ENCODE results near the gene PLAAT4.

PLAAT4 gene

DNA sequence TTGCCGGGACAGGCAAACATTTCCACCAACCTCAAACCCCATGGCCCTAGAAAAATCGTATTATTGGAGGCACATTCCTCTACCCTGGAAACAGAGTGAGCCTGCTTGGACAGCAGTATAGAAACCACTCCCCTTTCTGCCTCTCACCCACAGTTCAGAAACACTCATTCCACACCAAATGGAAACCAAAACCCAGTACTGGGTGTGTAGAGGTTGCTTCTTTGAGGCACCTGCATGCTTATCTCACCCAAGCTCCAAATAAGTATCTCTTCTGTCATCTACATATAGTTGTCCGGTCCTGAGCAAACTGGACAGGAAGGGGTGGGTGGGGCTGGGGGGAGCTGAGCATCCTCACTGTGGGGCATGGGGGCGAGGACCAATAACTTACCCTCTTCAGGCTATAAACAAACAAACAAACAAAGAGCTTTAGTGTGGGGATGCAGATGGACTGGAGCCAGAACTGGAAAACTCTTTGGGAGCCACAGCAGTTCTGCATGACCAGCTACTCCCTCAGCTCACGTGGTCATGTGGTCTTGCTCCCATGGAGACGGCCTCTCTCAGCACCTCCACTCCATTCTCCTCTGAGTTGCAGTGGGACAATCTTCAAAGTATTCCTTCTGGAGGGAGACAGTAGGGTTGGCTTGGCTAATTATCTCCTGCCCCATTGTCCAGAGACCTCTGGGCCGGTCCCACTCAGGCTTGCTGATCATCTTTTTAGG, 27.6 kb downstream of the PLAAT4 start:
- Histone ChIP-seq H3K79me2 (ENCODE audit: insufficient read depth, low read depth) (no peaks in the 10 kb centered on the region), H3K9ac (peak overlapping the region; percentile 52), H3K4me2 (peak overlapping the region; percentile 99), H3K4me1 (ENCODE audit: low read depth, poor library complexity, severe bottlenecking) (peaks cover 75% of the 10 kb centered on the region), H4K20me1 (ENCODE audit: insufficient read depth) (no peaks in the 10 kb centered on the region), H3K27me3 (ENCODE audit: insufficient read depth, low read depth) (no peaks in the 10 kb centered on the region), H3K36me3 (ENCODE audit: insufficient read depth) (no peaks in the 10 kb centered on the region), H3K4me3 (IDR thresholded peaks at IDR 0.05; ENCODE audit: insufficient read depth, low read depth, low read length) (no peak overlapping the region), H3K27ac (peak overlapping the region; percentile 88), H2AFZ (ENCODE audit: low read depth) (peak overlapping the region; percentile 46; the same call in 1 of the 2 replicates)
- TF ChIP-seq, protein P1, sequence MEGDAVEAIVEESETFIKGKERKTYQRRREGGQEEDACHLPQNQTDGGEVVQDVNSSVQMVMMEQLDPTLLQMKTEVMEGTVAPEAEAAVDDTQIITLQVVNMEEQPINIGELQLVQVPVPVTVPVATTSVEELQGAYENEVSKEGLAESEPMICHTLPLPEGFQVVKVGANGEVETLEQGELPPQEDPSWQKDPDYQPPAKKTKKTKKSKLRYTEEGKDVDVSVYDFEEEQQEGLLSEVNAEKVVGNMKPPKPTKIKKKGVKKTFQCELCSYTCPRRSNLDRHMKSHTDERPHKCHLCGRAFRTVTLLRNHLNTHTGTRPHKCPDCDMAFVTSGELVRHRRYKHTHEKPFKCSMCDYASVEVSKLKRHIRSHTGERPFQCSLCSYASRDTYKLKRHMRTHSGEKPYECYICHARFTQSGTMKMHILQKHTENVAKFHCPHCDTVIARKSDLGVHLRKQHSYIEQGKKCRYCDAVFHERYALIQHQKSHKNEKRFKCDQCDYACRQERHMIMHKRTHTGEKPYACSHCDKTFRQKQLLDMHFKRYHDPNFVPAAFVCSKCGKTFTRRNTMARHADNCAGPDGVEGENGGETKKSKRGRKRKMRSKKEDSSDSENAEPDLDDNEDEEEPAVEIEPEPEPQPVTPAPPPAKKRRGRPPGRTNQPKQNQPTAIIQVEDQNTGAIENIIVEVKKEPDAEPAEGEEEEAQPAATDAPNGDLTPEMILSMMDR (conservative IDR thresholded peaks at IDR 0.05; ENCODE audit: low read depth, low read length): no peak

DNA sequence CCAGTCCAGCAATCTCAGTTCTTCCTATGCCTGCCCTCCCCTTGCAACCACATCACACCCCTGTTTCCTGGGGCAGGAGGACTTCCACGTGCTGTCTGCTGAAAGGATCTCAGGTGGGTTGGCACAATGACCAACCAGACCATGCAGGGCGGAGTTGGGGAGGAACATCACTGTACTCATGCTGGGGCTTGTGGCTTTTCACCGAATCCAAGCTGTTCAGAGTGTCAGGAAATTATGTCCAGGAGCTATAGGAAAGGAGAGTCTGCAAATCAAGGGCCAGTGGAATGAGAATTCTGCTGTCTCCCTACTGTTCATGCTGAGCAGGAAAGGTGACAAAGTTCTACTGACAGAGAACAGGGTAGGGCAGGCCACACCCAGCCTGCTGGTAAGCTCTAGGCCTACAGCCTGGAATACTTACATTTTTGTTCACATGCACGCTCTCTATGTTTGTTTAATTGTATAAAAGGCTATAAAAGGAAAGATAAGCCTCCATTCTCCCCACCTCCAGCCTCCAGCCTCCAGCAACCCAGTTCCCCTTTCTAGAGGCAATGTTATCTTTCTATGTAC, 28.3 kb downstream of the PLAAT4 start:
- Histone ChIP-seq H3K9ac (peak overlapping the region; percentile 52), H3K27me3 (ENCODE audit: insufficient read depth, low read depth) (no peaks in the 10 kb centered on the region), H3K4me2 (peak overlapping the region; percentile 99), H3K27ac (peak overlapping the region; percentile 88), H3K4me3 (IDR thresholded peaks at IDR 0.05; ENCODE audit: insufficient read depth, low read depth, low read length) (no peak overlapping the region), H2AFZ (ENCODE audit: low read depth) (peak overlapping the region; percentile 46; the same call in 1 of the 2 replicates), H3K4me1 (ENCODE audit: low read depth, poor library complexity, severe bottlenecking) (peaks cover 75% of the 10 kb centered on the region), H3K79me2 (ENCODE audit: insufficient read depth, low read depth) (no peaks in the 10 kb centered on the region), H4K20me1 (ENCODE audit: insufficient read depth) (no peaks in the 10 kb centered on the region), H3K36me3 (ENCODE audit: insufficient read depth) (no peaks in the 10 kb centered on the region)
- TF ChIP-seq, protein P1 (conservative IDR thresholded peaks at IDR 0.05; ENCODE audit: low read depth, low read length): no peak

DNA sequence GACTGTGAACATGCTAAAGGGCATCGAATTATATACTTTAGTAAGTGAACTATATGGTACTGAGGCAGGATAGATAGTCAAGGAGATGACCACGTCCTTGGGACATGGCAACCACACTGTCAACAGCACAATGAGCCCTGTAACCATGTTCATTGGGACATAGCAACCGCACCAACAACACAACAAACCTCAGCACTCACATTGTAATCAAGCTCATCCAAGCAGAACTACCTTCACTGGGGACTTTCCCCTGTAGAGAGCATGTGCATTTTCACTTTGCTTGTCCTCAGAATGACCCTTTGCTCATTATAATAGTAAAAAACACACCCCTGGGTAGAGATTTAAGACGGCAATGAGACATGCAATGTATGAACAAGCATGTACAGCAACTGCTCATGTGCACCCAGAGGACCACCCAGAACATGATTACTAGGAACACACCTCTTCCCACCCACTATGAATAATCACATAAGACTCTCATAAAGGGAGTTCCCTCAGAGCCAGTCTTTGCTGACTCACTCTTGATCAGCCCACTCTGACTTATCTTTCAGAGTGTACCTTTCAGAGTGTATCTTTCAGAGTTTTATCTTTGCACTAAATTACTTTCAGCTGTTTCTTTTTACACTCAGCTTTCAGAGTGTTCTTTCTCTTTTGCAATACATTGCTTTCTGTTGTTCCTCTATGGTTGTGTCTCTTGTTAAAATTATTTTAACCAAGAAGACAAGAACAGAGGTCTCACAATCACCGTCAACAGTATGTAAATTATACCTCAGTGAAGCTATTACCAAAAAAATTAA, 30.6 kb downstream of the PLAAT4 start:
- peak overlapping the region; percentile 31 for H2AFZ ChIP-seq (ENCODE audit: low read depth)
- peaks cover 58% of the 10 kb centered on the region for H3K4me1 ChIP-seq (ENCODE audit: low read depth, poor library complexity, severe bottlenecking)

DNA sequence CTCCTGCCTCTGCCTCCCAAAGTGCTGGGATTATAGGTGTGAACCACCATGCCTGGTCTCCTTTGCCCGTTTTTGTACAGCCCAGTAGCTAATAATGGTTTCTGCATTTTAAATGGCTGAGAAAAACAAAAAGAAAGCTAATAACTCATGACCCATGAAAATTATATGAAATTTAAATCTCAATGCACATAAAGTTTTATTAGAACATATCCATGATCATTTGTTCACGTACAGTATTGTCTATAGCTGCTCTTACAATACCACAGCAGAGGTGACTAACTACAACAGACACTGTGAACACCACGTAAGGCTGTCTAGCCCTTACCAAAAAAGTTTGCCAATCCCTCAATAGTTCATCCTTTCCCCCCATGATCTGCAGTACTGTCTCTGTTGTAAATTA, 33.0 kb downstream of the PLAAT4 start:
- Histone ChIP-seq H4K20me1 (ENCODE audit: insufficient read depth) (no peaks in the 10 kb centered on the region), H3K27ac (no peak overlapping the region), H3K36me3 (ENCODE audit: insufficient read depth) (no peaks in the 10 kb centered on the region), H3K9ac (no peak overlapping the region), H3K27me3 (ENCODE audit: insufficient read depth, low read depth) (no peaks in the 10 kb centered on the region), H3K4me3 (IDR thresholded peaks at IDR 0.05; ENCODE audit: insufficient read depth, low read depth, low read length) (no peak overlapping the region), H3K4me2 (no peak overlapping the region), H2AFZ (ENCODE audit: low read depth) (no peak overlapping the region), H3K79me2 (ENCODE audit: insufficient read depth, low read depth) (no peaks in the 10 kb centered on the region), H3K4me1 (ENCODE audit: low read depth, poor library complexity, severe bottlenecking) (peaks cover 45% of the 10 kb centered on the region)
- TF ChIP-seq, protein P1 (conservative IDR thresholded peaks at IDR 0.05; ENCODE audit: low read depth, low read length): no peak

More for the DNA sequence above, 30.6 kb downstream of the PLAAT4 start:
- H3K27ac ChIP-seq: peak overlapping the region; percentile 90
- no peaks in the 10 kb centered on the region for H3K36me3 ChIP-seq (ENCODE audit: insufficient read depth)
- TF ChIP-seq, protein P1 (conservative IDR thresholded peaks at IDR 0.05; ENCODE audit: low read depth, low read length): no peak
- no peaks in the 10 kb centered on the region for H3K79me2 ChIP-seq (ENCODE audit: insufficient read depth, low read depth)
- H3K9ac ChIP-seq: peak overlapping the region; percentile 74
- H4K20me1 ChIP-seq (ENCODE audit: insufficient read depth): no peaks in the 10 kb centered on the region
- no peak overlapping the region for H3K4me3 ChIP-seq (IDR thresholded peaks at IDR 0.05; ENCODE audit: insufficient read depth, low read depth, low read length)
- H3K4me2 ChIP-seq: peak overlapping the region; percentile 56
- H3K27me3 ChIP-seq (ENCODE audit: insufficient read depth, low read depth): no peaks in the 10 kb centered on the region

Data from KMS-11 (cell line).